Measurements from ENCODE around the gene LAMB1. TPM values are rescaled to one million over a fixed set of nuclear protein-coding genes. Genes with fewer than 3 reads are reported as not detected.
"Not testable (repeated sequence)": the region's sequence is repeated elsewhere in the genome, so short reads cannot be mapped to it uniquely, and the experiment has no call there.

The LAMB1 gene
- total RNA-seq, 2 donors from 2014 or later = 95.9 to 132 TPM

DNA sequence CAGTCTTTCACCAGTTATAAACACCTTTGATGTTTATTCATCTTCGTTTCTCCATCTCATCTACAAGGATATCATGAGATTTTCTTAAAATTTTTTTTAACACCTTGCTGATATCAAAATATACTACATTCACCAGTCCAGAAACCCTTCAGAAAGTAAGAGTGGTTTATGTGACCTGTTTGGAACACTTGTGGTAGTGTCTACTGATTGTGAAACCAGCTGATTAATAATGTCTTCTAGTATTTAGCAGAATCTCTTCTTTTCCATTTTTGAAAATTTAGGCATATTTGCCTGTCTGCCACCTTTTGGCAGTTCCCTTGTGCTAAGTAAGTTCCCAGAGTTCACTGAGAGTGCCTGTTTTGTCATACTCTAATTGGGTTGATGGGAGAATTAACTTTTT lies 93.5 kb downstream of the LAMB1 start:
- ATAC-seq (no peak), DNase-seq (no peak)
- intact Hi-C loops (cut with DNase I, micrococcal nuclease) = no loop called here

DNA sequence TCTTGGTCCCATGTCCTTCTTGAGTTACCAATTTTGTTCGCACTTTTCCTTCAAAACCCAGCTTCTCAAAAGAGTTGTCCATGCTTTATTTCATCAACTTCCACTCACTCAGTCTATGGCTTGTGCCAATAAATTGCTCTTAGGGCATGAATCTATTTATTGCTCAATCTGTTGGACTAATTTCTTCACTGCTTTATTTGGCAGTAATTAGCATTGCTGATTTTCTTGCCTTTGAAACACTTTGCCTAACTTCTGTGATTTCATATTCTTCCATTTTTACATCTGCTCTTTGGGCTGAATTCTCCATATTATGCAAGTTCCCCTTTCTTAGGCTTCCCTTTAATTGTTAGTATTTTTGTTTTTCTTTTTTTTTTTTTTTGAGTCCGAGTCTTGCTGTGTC lies 95.2 kb downstream of the LAMB1 start:
- DNase-seq = no peak
- intact Hi-C loops (cut with DNase I, micrococcal nuclease) = no loop called here
- ATAC-seq = no peak

DNA sequence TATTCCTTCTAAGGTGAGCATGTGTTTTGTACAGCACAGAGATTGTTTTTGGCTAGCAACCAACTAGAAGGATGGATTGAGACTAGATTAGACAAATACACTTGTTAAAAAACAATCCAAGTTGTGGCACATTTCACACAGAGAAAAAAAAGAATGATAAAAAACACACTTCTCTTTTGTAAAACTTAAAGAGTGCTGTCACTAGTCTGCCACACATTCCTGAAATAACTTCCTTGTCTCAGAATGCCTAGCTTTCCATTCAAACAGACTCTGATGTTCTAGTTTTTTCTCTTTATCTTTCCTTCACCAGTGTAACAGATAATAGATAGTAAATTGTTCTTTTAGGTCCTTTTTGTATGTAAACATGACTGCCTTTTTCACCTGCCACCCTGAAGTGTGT lies 100.6 kb downstream of the LAMB1 start:
- no peak for DNase-seq
- no peak for ATAC-seq
- intact Hi-C loops (cut with DNase I, micrococcal nuclease) = no loop called here

DNA sequence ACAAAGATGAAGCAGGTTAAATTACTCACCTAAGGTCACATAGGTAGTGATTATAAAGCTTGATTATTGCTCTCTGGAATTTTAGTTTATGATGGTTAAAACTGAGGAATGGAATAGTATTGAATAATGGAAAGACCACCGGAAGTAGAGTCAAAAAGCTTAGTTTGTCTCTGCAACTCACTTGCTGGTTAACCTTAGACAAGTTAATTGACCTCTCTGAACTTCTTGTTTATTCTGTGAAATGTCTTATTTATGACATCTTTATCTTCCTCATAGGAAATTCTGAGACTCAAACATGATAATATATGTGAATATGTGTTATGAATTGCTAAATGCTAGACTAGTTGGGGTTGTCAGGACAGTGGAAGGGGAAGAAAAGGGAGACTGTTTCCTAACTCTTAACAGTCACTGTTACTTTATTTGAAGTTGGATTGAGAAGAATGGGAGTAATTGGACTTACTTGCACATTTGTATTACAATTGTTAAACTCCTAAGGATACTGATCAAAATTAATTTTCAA lies 102.4 kb downstream of the LAMB1 start:
- intact Hi-C loops (cut with DNase I, micrococcal nuclease) = no loop called here
- DNase-seq = no peak
- ATAC-seq = no peak

DNA sequence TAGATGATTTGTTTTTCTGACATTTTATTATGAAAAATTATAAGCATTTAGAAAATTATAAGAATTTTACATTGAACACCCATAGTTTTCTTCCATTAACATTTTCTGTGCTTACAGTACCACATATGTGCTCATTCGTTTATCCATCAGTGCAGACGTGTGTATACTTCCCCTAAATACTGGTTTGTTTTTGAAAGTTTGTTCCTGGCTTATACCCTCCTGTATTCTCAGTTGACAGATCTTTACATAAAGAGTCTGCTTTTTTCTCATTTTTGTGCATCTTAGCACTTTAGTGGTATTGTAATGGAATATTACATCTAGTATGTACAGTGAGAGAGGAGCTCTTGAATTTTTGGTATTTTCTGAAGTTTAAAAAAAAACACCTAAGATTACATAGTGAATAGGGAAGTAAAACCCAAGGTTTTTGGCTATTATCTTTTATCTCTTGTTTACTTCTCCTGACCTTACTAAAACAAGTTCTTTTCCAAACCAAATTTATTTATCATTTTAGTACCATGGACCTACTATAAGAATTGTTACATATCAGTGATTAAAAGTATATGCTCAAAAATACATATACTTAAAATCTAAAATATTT lies 103.9 kb downstream of the LAMB1 start:
- ATAC-seq = no peak
- DNase-seq = no peak
- intact Hi-C loops (cut with DNase I, micrococcal nuclease) = loop anchor here in 1 of 2 donors (10.0 kb wide), 1 partner anchor 246 kb away; no protein-coding TSS in a partner anchor

DNA sequence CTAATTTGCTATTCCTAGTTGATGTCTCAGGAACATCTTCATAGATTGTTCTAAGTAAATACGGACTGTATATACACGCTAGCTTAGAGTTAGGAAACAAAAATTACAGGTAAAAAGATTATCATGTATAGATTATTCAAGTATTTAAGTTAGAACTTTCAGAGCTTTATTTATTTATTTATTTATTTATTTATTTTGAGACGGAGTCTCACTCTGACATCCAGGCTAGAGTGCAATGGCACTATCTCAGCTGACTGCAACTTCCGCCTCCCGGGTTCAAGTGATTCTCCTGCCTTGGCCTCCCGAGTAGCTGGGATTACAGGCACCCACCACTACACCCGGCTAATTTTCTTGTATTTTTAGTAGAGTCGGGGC lies 110.6 kb downstream of the LAMB1 start:
- not testable (repeated sequence) for ATAC-seq, DNase-seq
- intact Hi-C loops (cut with DNase I, micrococcal nuclease) = loop anchor here in 1 of 2 donors (10.0 kb wide), 1 partner anchor 252 kb away; no protein-coding TSS in a partner anchor

DNA sequence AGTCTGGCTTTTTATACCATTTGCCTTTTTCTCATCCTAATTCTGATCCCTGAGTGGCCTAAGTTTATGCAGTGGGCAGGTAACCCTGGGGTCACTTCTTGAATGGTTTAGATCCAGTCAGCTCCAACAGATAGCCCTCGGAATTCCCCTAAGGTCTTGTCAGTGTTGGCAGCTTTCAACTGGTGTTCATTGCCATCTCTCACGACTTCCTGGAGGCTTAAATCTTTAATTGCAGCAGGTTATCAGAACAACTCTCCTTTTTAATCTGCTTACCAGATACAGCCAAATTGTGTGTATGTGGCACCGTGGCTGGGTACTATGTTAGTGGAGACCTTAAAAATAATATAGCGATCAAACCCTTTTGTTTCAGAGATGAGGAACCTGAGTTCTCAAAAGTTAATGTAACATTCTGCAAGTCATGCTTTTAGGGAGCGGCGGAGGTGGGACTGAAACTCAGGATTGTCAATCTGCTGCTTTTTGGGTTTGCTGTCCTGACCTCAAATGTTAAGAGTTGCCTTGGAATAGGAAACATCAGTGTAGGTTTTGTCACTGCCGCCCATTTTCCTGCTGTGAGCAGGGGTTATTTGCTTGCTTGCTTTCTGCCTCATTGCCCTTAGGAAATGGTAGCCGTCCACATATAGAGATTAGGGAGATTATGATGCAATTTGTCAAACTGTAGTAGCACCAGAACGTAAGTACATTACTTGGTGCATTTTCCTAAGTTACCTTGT lies 111.2 kb downstream of the LAMB1 start:
- no peak for DNase-seq
- intact Hi-C loops (cut with DNase I, micrococcal nuclease) = loop anchor here in 1 of 2 donors (10.0 kb wide), 1 partner anchor 253 kb away; no protein-coding TSS in a partner anchor
- ATAC-seq = peak; percentile 27

DNA sequence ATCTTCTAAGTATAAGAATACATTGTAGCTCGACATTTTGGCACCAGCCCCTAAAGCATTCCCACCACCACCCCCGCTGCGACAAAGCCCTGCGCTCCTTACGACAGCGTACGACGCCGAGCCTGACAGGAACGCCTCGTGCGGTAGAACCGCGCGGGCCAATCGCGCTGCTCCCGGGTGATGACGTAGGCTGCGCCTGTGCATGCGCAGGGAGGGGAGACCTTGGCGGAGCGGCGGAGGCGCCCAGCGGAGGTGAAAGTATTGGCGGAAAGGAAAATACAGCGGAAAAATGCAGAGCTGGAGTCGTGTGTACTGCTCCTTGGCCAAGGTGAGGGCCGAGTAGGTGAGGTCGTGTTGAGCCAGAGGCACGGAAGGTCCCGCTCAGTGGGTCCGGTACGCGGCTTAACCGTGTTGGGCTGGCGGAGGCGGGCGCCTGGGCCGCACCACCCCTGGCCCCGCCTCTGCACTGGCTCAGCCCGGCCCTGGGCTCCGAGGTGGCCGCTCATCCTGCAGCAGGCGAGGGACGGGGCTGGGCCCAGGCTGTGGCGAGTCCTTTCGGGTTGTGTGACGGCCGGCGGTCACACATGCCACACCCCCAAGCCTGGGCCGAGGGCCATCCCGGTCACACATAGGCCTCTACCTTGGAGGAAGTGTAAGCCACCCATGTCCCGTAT lies 111.9 kb downstream of the LAMB1 start, which contains the start of gene DLD:
Gene DLD, plus strand, starts transcription at position 222 of the 674 bp plus-strand sequence. Its CDS starts 68 bp downstream, at position 290.
- peak; percentile 95 to 96 for DNase-seq
- intact Hi-C loops (cut with DNase I, micrococcal nuclease) = loop anchor here in 1 of 2 donors (10.0 kb wide), 1 partner anchor 254 kb away; no protein-coding TSS in a partner anchor
- ATAC-seq = peak; percentile 95

DNA sequence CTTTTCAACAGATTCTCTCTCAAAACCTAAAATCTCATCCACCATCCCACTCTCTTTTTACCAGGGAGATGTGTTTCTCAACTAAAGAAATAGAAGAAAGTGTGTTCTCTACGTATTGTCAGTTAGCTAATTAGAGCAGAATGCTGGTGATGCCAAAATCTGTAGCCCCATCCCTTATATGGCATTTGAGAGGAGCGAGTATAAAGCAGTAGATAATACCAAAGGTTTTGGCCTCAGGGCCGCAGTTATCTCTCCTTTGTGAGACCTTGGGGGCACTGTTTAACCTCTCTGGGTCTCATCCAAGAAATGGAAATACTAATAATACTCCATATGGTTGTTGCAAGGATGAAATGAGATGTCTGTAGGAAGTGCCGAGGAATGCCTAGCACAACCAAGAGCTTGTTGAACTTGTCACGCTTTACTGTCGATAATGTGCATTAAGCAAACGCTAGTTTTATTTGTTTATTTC lies 112.4 kb downstream of the LAMB1 start:
- DNase-seq (no peak), ATAC-seq (peak; percentile 16)
- intact Hi-C loops (cut with DNase I, micrococcal nuclease) = loop anchor here in 1 of 2 donors (10.0 kb wide), 1 partner anchor 254 kb away; no protein-coding TSS in a partner anchor

DNA sequence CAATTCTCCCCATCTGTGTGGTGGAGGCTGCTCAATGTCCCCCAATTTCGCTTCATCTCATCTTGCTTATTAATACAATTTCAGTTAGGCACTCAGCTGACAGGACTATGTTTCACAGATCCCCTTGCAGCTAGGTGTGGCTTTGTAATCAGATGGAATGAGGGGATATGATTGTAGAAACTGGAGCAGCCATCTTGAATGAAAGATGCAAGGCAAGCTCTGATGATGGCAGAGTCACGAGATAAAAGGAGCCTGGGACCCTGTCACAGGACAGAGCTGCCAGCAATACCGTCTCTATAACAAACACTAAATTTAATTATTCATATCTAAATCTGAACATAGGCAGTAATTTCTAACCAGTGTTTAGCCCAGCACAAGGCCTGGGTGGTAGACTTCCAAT lies 113.0 kb downstream of the LAMB1 start:
- intact Hi-C loops (cut with DNase I, micrococcal nuclease) = loop anchor here in 1 of 2 donors (10.0 kb wide), 1 partner anchor 255 kb away; no protein-coding TSS in a partner anchor
- ATAC-seq = no peak
- DNase-seq = no peak

DNA sequence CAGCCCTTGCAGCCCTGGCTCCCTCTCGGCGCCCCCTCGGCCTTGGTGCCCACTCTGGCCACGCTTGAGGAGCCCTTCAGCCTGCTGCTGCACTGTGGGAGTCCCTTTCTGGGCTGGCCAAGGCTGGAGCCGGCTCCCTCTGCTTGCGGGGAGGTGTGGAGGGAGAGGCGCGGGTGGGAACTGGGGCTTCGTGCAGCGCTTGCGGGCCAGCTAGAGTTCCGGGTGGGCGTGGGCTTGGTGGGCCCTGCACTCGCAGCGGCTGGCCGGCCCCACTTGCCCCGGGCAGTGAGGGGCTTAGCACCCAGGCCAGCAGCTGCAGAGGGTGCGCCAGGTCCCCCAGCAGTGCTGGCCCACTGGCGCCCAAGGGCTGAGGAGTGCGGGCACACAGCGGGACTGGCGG lies 115.1 kb downstream of the LAMB1 start:
- DNase-seq; ATAC-seq; intact Hi-C loops (cut with DNase I, micrococcal nuclease): not testable (repeated sequence)

DNA sequence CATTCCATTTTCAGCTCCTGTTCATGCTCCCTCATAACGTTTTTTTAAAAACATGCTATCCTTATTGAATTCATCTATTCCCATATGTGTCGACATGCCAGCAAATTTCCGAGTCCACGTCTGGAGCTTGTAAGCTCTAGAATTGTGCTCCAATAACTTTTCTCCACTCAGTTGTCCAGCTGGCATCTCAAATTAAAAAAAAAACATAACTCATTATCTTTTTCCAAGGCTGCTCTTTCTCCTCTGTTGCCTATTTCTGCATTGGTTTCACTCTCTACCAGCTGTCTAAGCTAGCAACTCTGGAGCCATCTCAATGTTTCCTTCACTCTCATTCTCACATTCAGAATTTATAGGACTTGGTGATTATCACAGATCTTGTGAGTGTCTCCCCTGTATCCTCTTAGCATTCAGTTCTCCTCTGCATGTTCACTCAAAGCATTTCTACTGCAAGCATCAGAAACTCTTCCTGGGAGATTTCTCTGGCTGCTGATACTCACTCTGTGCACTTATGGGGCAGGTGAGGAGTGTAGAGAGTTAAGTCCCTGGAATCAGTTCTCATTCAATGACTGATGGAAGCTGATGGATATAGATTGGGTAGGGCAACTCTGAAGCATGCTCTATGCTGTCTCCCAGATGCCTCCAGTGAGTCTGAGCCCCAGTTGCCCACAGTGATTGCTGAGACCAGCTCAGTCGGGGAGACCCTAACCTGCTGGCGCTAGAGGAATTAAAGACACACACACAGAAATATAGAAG lies 118.7 kb downstream of the LAMB1 start:
- intact Hi-C loops (cut with DNase I, micrococcal nuclease) = no loop called here
- no peak for DNase-seq

DNA sequence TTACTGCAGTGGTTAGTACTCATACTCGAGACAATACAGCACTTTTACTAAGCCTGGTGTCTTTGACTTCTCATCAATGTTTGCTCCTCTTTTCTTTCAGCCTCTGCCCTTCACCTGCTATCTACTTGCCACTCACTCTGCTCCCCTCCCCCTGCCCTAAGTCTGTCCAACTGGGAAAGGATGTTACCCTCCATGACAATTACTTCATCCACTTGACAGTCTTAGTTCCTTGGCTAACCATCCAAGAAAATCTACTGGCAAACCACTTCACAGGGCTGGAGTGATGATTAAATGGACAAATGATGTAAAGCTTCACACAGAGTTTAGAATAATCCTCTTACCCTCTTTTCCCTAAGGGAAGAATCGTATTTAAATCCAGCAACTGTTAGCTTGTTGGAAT lies 120.2 kb downstream of the LAMB1 start:
- no peak for DNase-seq
- ATAC-seq = no peak
- intact Hi-C loops (cut with DNase I, micrococcal nuclease) = no loop called here

More for the DNA sequence above, 118.7 kb downstream of the LAMB1 start:
- no peak for ATAC-seq

DNA sequence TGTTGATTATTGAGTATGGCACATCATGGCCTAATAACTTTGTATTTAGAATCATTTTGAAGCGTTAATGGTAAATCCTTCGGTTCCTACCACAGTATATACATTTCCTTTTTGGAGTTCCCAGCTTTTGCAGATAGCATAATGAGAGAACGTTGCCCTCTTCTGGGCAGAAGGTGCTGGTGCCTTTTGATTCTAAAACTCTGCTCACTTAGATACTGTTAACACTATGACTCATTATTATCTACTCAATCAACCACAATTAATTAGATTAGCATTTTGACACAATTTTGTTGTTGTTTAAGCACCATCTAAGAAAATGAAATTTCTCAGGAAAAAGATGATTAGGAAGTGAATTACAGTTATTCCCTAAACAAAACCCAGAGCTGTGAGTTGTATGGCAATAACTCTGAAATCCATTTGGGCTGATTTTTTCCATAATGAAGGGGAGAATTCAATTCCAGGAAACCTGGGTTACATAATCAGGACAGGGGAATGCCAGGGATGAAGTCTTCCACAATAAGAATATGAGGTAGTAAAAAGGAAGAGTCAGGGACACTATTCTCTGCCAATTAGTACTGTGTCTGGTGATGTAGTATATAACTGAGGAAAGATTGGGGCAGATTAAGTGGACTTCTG lies 123.4 kb downstream of the LAMB1 start:
- peak; percentile 79 for ATAC-seq
- DNase-seq = peak in 1 of 2 donors; percentile 45

DNA sequence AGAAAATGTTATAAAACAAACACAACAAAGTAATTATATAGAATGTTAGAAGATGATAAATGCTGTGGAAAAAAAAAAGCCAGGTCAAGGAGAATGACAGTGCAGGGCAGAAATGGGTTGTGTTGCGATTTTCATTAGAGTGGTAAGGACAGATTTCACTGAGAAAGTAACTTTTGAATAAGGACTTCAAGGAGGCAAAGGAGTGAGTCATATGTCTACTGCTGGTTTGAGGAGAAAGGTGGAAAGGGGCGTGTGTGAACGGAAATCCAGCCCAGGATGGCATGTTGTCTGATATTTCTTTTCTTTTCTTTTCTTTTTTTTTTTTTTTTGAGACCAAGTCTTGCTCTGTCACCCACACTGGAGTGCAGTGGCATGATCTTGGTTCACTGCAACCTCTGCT lies 124.3 kb downstream of the LAMB1 start:
- ATAC-seq (no peak), DNase-seq (no peak)
- intact Hi-C loops (cut with DNase I, micrococcal nuclease) = no loop called here

More for the DNA sequence above, 123.4 kb downstream of the LAMB1 start:
- intact Hi-C loops (cut with DNase I, micrococcal nuclease) = no loop called here

DNA sequence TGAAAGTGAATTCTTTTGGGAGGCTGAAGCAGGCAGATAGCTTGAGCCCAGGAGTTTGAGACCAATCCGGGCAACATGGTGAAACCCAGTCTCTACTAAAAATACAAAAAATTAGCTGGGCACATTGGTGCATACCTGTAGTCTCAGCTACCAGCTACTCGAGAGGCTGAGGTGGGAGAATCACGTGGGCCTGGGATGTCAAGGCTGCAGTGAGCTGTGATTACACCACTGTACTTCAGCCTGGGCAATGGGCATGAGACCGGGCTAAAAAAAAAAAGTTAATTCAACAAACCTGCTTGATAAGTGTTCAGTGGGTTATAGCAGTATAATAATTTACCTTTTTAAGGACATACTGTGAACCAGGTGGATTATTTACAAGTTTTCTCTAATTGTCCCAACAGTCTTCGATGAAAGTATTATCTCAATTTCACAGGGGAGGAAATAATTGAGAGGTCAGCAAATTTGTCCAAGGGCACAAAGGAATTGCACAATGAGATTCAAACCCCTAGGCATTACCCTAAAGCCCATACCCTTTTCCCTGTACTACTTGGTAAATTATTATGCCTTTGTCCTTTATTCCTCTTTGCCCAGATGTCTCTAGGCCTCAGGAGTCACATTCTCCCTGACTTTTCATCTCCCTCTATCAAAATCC lies 125.1 kb downstream of the LAMB1 start:
- intact Hi-C loops (cut with DNase I, micrococcal nuclease) = no loop called here
- ATAC-seq (no peak), DNase-seq (no peak)

DNA sequence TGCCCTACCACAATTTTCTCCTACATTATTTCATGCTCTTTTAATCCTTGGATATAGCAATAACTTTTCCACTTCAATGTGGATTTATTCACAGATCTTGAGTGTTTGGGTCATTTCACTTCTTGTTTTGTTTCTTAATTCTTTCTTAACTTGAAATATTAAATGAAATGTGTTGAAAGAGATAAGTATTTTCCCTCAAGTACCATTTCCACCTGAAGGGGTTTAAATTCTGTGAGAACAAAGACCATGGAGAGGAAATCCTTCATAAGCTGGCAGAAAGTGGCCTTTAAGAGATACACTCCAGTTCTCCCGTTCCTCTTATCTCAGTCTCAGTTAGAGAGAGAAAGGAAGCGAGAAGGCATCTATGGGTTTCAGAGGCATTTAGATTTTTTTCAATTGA lies 126.0 kb downstream of the LAMB1 start:
- no peak for ATAC-seq
- DNase-seq = no peak
- intact Hi-C loops (cut with DNase I, micrococcal nuclease) = no loop called here

All from left colon (tissue), 2 donors.